CD4-positive, alpha-beta T cell (primary cell): ENCODE measurements around the gene TCF4. TPM values are rescaled to one million over a fixed set of nuclear protein-coding genes. Genes with fewer than 3 reads are reported as not detected.
A peak's percentile ranks its signal among the peaks of the same experiment; 100 is the strongest.

Experiments
- ATAC-seq: fragments of 200-7000 bp; cut with Tn5 transposase; one replicate; pipeline ENCODE4 v1.10.0; 2022; ENCODE audit warnings: mild to moderate bottlenecking; ENCODE audit not compliant: poor library complexity
- CTCF ChIA-PET: fragments of 350-600 bp; sonication (Branson Sonifier 250); formaldehyde crosslinking; loops from one replicate; lab custom pipeline; 2021; ENCODE audit warnings: antibody characterized with exemption, inconsistent platforms; lab: Charles Lee
- POLR2A ChIA-PET: fragments of 350-600 bp; sonication (Branson Sonifier 250); formaldehyde crosslinking; loops from one replicate; lab custom pipeline; 2021; ENCODE audit warnings: antibody characterized with exemption, inconsistent platforms; lab: Charles Lee
- DNase-seq, 14 experiments: peaks; one replicate each; pipeline ENCODE4 v3.0.0-alpha.2; 2013 to 2020; ENCODE audit warnings: mixed read lengths in 2 of 14
- H3K27ac ChIP-seq, 2 donors: one replicate each; pipeline versions ENCODE4 v1.5.1 to v1.7.0; 2013; ENCODE audit warnings: low read length in 2 of 2, low read depth in 1 of 2, mild to moderate bottlenecking in 1 of 2
- H3K27me3 ChIP-seq, 2 experiments: 1 replicate in 1 of 2; 2 replicates in 1 of 2; pipeline versions ENCODE4 v1.6.1 to v1.7.0; 2013; ENCODE audit warnings: low read length in 2 of 2, control low read depth in 1 of 2, mild to moderate bottlenecking in 1 of 2, moderate library complexity in 1 of 2; ENCODE audit not compliant: insufficient read depth in 2 of 2, control insufficient read depth in 1 of 2
- H3K36me3 ChIP-seq: one replicate; pipeline ENCODE4 v1.6.1; 2013; ENCODE audit warnings: low read length, control low read depth; ENCODE audit not compliant: insufficient read depth
- H3K4me1 ChIP-seq: one replicate; pipeline ENCODE4 v1.6.1; 2013; ENCODE audit warnings: low read length, control low read depth; ENCODE audit not compliant: insufficient read depth
- H3K4me3 ChIP-seq: one replicate; pipeline ENCODE4 v1.5.1; 2013; ENCODE audit warnings: mild to moderate bottlenecking, low read length, moderate library complexity
- H3K9me3 ChIP-seq, 2 experiments: 1 replicate in 1 of 2; 2 replicates in 1 of 2; pipeline versions ENCODE4 v1.6.1 to v1.7.0; 2013; ENCODE audit warnings: low read length in 2 of 2, mild to moderate bottlenecking in 2 of 2, control low read depth in 1 of 2, moderate library complexity in 1 of 2; ENCODE audit not compliant: control insufficient read depth in 1 of 2, insufficient read depth in 1 of 2
- H3K27ac Mint-ChIP-seq: one replicate; pipeline ENCODE4 v1.8.0; 2020; ENCODE audit warnings: mixed read lengths
- H3K27me3 Mint-ChIP-seq: one replicate; pipeline ENCODE4 v1.8.0; 2021; ENCODE audit warnings: mixed read lengths
- H3K36me3 Mint-ChIP-seq: one replicate; pipeline ENCODE4 v1.8.0; 2021; ENCODE audit warnings: low read depth, mixed read lengths
- H3K4me1 Mint-ChIP-seq: one replicate; pipeline ENCODE4 v1.8.0; 2021; ENCODE audit warnings: low read depth, mixed read lengths
- H3K4me3 Mint-ChIP-seq: one replicate; pipeline ENCODE4 v1.8.0; 2020; ENCODE audit warnings: mild to moderate bottlenecking, mixed read lengths
- H3K9me3 Mint-ChIP-seq: one replicate; pipeline ENCODE4 v1.8.0; 2020; ENCODE audit warnings: mixed read lengths
- intact Hi-C, 2 experiments: fragments of 100-400 bp; cut with DNase I in 1 of 2; cut with micrococcal nuclease in 1 of 2; formaldehyde crosslinking; loops; one replicate each; pipeline versions ENCODE4 v1.15.1 to v1.9.0; 2023 to 2025; cut with DNase I, micrococcal nuclease
- total RNA-seq, 174 experiments: library from RNA in 2 of 174; stranded (reverse) in 2 of 174; gene quantifications; one replicate each; pipeline ENCODE4 v1.2.3 and lab custom pipeline; 2021 to 2026
- TF ChIP-seq, protein P1 (sequence below): fragments of 200-600 bp; IDR thresholded peaks from one replicate; pipeline ENCODE4 v1.8.0; 2022; ENCODE audit warnings: antibody characterized with exemption, mild to moderate bottlenecking

TCF4 gene
- total RNA-seq, 2 experiments from 2014 or later, result 3.0 to 3.2 TPM

DNA sequence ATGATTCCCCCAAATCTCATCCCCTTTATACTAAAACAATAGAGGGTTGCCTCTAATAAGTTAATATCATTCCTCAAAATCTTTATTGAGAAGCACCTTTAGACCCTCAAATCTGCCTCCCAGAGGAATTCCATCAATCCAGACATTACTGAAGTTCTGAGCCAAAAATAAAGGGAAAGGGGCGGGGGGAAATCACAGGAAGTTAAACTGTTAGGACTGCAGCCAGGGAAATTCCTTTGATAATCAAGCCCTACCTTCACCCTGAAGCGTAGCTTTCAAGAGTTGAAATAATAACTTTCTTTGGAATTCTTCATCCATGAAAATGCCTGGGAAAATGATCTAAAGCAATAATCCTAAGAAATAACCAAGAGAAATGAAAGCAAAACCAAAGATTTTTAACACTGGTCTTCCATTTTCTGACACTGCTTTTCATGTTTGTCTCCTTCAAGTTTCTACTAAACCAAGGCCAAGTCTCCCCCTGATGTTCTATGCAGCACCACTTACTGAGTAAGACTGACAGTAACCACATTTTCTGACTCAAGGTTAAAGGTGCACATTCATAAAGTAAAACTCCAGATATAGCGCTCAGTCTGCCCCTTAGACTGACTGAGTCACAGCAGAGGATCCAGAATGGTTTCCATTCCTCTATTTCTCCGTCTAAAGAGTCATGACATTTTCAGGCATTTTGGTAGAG, 78.2 kb downstream of the TCF4 start:
- CTCF ChIA-PET, result no interaction called here
- Histone ChIP-seq H3K27me3 (no peaks in the 10 kb centered on the region), H3K27ac (no peak overlapping the region), H3K9me3 (peaks cover 0 to 3% of the 10 kb centered on the region in 2 experiments), H3K4me1 (no peaks in the 10 kb centered on the region), H3K36me3 (no peaks in the 10 kb centered on the region), H3K4me3 (no peak overlapping the region)
- Mint-ChIP-seq H3K4me3 (no peak overlapping the region), H3K27ac (no peak overlapping the region), H3K4me1 (peaks cover 5% of the 10 kb centered on the region), H3K36me3 (no peaks in the 10 kb centered on the region), H3K9me3 (no peaks in the 10 kb centered on the region), H3K27me3 (no peaks in the 10 kb centered on the region)
- ATAC-seq (no peak), DNase-seq (peak in 2 of 14 experiments; percentile 25 to 39)
- POLR2A ChIA-PET, result no interaction called here
- intact Hi-C loops, result no loop called here
- TF ChIP-seq, protein P1, sequence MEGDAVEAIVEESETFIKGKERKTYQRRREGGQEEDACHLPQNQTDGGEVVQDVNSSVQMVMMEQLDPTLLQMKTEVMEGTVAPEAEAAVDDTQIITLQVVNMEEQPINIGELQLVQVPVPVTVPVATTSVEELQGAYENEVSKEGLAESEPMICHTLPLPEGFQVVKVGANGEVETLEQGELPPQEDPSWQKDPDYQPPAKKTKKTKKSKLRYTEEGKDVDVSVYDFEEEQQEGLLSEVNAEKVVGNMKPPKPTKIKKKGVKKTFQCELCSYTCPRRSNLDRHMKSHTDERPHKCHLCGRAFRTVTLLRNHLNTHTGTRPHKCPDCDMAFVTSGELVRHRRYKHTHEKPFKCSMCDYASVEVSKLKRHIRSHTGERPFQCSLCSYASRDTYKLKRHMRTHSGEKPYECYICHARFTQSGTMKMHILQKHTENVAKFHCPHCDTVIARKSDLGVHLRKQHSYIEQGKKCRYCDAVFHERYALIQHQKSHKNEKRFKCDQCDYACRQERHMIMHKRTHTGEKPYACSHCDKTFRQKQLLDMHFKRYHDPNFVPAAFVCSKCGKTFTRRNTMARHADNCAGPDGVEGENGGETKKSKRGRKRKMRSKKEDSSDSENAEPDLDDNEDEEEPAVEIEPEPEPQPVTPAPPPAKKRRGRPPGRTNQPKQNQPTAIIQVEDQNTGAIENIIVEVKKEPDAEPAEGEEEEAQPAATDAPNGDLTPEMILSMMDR, result no peak

DNA sequence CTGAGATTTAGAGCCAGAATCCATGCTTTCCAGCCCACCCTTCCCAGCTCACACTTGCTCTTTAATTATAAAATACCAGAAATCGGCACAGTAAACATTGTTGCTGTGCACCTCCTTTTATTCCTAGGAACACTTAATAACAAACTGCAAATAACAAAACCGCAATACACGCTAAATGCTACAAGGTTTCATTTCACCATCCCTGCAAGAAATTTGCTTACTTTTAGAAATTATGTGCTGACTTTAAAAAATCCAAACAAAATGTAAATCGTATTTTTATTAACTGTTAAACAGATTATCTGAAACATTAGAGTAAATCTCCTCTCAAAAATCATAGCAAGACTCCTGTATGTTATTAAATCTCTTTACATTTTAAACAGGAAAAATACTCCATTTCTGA, 79.3 kb downstream of the TCF4 start:
- CTCF ChIA-PET, result no interaction called here
- intact Hi-C loops, result no loop called here
- no peak for ATAC-seq
- Mint-ChIP-seq H3K9me3 (no peaks in the 10 kb centered on the region), H3K27ac (no peak overlapping the region), H3K27me3 (no peaks in the 10 kb centered on the region), H3K36me3 (no peaks in the 10 kb centered on the region), H3K4me1 (peaks cover 5% of the 10 kb centered on the region), H3K4me3 (no peak overlapping the region)
- TF ChIP-seq, protein P1, result no peak
- Histone ChIP-seq H3K27me3 (no peaks in the 10 kb centered on the region), H3K4me1 (no peaks in the 10 kb centered on the region), H3K36me3 (no peaks in the 10 kb centered on the region), H3K27ac (no peak overlapping the region), H3K9me3 (peaks cover 0 to 3% of the 10 kb centered on the region in 2 experiments), H3K4me3 (no peak overlapping the region)
- DNase-seq, result no peak
- POLR2A ChIA-PET, result no interaction called here

DNA sequence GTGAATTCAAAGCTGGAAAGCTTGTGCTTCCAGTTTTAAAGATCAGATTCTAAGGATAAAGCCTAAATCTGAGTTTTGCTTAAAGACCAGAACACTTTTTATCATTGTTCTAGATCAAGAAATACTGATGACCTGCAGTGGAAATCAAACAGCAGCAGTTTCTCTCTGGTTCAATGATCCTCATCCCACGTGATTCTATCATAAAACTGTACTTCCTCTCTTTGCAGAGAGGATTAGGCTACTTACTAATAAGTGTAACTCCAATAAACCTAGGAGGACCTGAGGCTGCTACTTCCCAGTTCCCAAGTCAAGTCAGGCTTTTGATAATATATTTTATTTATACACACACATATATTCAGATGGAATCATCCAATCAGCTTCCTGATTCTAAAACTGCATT, 81.9 kb downstream of the TCF4 start:
- intact Hi-C loops, result no loop called here

More for the DNA sequence above, 81.9 kb downstream of the TCF4 start:
- Histone ChIP-seq H3K27ac (no peak overlapping the region), H3K27me3 (no peaks in the 10 kb centered on the region), H3K9me3 (peaks cover 0 to 3% of the 10 kb centered on the region in 2 experiments), H3K4me3 (no peak overlapping the region), H3K36me3 (no peaks in the 10 kb centered on the region), H3K4me1 (no peaks in the 10 kb centered on the region)
- Mint-ChIP-seq H3K4me1 (peaks cover 5% of the 10 kb centered on the region), H3K36me3 (no peaks in the 10 kb centered on the region), H3K27ac (no peak overlapping the region), H3K4me3 (no peak overlapping the region), H3K9me3 (no peaks in the 10 kb centered on the region), H3K27me3 (no peaks in the 10 kb centered on the region)
- TF ChIP-seq, protein P1, result no peak
- DNase-seq (no peak), ATAC-seq (no peak)
- ChIA-PET POLR2A (no interaction called here), CTCF (no interaction called here)
